H1 (cell line): Measurements from ENCODE around the gene HP1BP3. TPM values are rescaled to one million over a fixed set of nuclear protein-coding genes. Genes with fewer than 3 reads are reported as not detected.

Source experiments
- CTCF ChIA-PET: fragments of 300-600 bp; sonication (Branson Sonifier 250); formaldehyde crosslinking; loops from one replicate; lab custom pipeline; 2021; ENCODE audit not compliant: partially characterized antibody; lab: Charles Lee
- POLR2A ChIA-PET: fragments of 300-600 bp; sonication (Branson Sonifier 250); formaldehyde crosslinking; loops from one replicate; lab custom pipeline; 2021; ENCODE audit warnings: inconsistent platforms; ENCODE audit not compliant: partially characterized antibody; lab: Charles Lee
- DNase-seq, 2 experiments: peaks; one replicate each; pipeline versions ENCODE4 v3.0.0 to v3.0.0-alpha.2; 2010 to 2022; ENCODE audit warnings: low spot score in 2 of 2, low read depth in 1 of 2, mixed read lengths in 1 of 2
- FAIRE-seq: peaks from 2 replicates; lab custom pipeline; 2011; peaks lifted over from hg19 to GRCh38; lab: Jason Lieb, UNC
- H2AFZ ChIP-seq: 2 replicates; pipeline ENCODE4 v1.8.1; 2012; ENCODE audit warnings: low read length, inconsistent platforms
- H2AK5ac ChIP-seq: 2 replicates; pipeline ENCODE4 v1.6.1; 2013; ENCODE audit warnings: low read depth, low read length
- H2BK120ac ChIP-seq: replicated peaks from 2 replicates; pipeline ENCODE3; 2013; ENCODE audit warnings: low read depth, low read length, inconsistent platforms
- H2BK12ac ChIP-seq: 2 replicates; pipeline ENCODE4 v1.6.1; 2013; ENCODE audit warnings: low read depth, low read length
- H2BK15ac ChIP-seq: 2 replicates; pipeline ENCODE4 v1.6.1; 2013; ENCODE audit warnings: low read length
- H2BK20ac ChIP-seq: 2 replicates; pipeline ENCODE4 v1.6.1; 2013; ENCODE audit warnings: low read length
- H2BK5ac ChIP-seq: 2 replicates; pipeline ENCODE4 v1.6.1; 2013; ENCODE audit warnings: low read depth, low read length
- H3K14ac ChIP-seq: 2 replicates; pipeline ENCODE4 v1.6.1; 2013; ENCODE audit warnings: inconsistent platforms; ENCODE audit not compliant: insufficient read length
- H3K18ac ChIP-seq: 2 replicates; pipeline ENCODE4 v1.6.1; 2013; ENCODE audit warnings: low read length; ENCODE audit errors: extremely low read depth
- H3K23ac ChIP-seq: 2 replicates; pipeline ENCODE4 v1.6.1; 2013; ENCODE audit warnings: inconsistent platforms; ENCODE audit not compliant: insufficient read length
- H3K23me2 ChIP-seq: 2 replicates; pipeline ENCODE4 v1.6.1; 2013; ENCODE audit warnings: low read depth, low read length
- H3K27ac ChIP-seq: 2 replicates; pipeline ENCODE4 v1.6.1; 2011; ENCODE audit warnings: low read depth, low read length, inconsistent platforms
- H3K27me3 ChIP-seq, 4 experiments: replicated peaks in 1 of 4; 1 replicate in 1 of 4; 2 replicates in 3 of 4; pipeline versions ENCODE4 v1.6.1 to v1.8.1; 2011 to 2013; ENCODE audit warnings: low read length in 3 of 4, mild to moderate bottlenecking in 3 of 4, inconsistent platforms in 2 of 4, mixed read lengths in 2 of 4, moderate library complexity in 1 of 4; ENCODE audit not compliant: control insufficient read depth in 3 of 4, insufficient read depth in 3 of 4; ENCODE audit errors: extremely low read depth in 1 of 4
- H3K36me3 ChIP-seq, 4 experiments: 2 replicates each; pipeline versions ENCODE4 v1.6.1 to v1.8.1; 2011 to 2013; ENCODE audit warnings: mild to moderate bottlenecking in 4 of 4, low read length in 3 of 4, moderate library complexity in 2 of 4, control low read depth in 1 of 4, inconsistent platforms in 1 of 4; ENCODE audit not compliant: insufficient read depth in 4 of 4, control insufficient read depth in 2 of 4
- H3K4ac ChIP-seq: replicated peaks from 2 replicates; pipeline ENCODE3; 2013; ENCODE audit warnings: low read length, low read depth, mixed read lengths, inconsistent platforms; ENCODE audit not compliant: insufficient read length
- H3K4me1 ChIP-seq, 4 experiments: replicated peaks in 1 of 4; 1 replicate in 1 of 4; 2 replicates in 3 of 4; pipeline versions ENCODE4 v1.6.1 to v1.8.1; 2011 to 2013; ENCODE audit warnings: low read length in 3 of 4, inconsistent platforms in 2 of 4, mixed read lengths in 1 of 4; ENCODE audit not compliant: insufficient read depth in 4 of 4, control insufficient read depth in 3 of 4
- H3K4me2 ChIP-seq, 2 experiments: 2 replicates each; pipeline versions ENCODE4 v1.6.1 to v1.8.1; 2011 to 2013; ENCODE audit warnings: low read depth in 2 of 2, low read length in 2 of 2, control low read depth in 1 of 2, inconsistent platforms in 1 of 2, mild to moderate bottlenecking in 1 of 2; ENCODE audit not compliant: insufficient read depth in 1 of 2
- H3K4me3 ChIP-seq, 4 experiments: fragments of 200-600, 300-600 bp in 1 of 4; sonication (generic), shearing (Covaris generic), sonication (Bioruptor Twin) in 1 of 4; 2 replicates each; pipeline versions ENCODE4 v1.5.1 to v1.8.1; 2011 to 2016; ENCODE audit warnings: low read length in 4 of 4, low read depth in 3 of 4, control low read depth in 2 of 4, inconsistent platforms in 2 of 4, mild to moderate bottlenecking in 2 of 4, mixed read lengths in 1 of 4, moderate library complexity in 1 of 4; ENCODE audit not compliant: insufficient read depth in 2 of 4; ENCODE audit errors: extremely low read depth in 1 of 4
- H3K56ac ChIP-seq: replicated peaks from 2 replicates; pipeline ENCODE3; 2013; ENCODE audit warnings: low read depth, mild to moderate bottlenecking, mixed read lengths, low read length, inconsistent platforms; ENCODE audit not compliant: insufficient read length
- H3K79me1 ChIP-seq: 2 replicates; pipeline ENCODE4 v1.6.1; 2013; ENCODE audit warnings: low read depth, low read length, control low read depth
- H3K79me2 ChIP-seq, 2 experiments: 2 replicates each; pipeline versions ENCODE4 v1.6.1 to v1.8.1; 2012 to 2013; ENCODE audit warnings: low read length in 2 of 2, mild to moderate bottlenecking in 2 of 2, inconsistent platforms in 1 of 2; ENCODE audit not compliant: insufficient read depth in 2 of 2, control insufficient read depth in 1 of 2
- H3K9ac ChIP-seq, 4 experiments: replicated peaks in 1 of 4; 1 replicate in 1 of 4; 2 replicates in 3 of 4; pipeline versions ENCODE4 v1.6.1 to v1.8.1; 2011 to 2013; ENCODE audit warnings: low read depth in 3 of 4, low read length in 3 of 4, control low read depth in 2 of 4, mild to moderate bottlenecking in 2 of 4, moderate library complexity in 2 of 4, inconsistent platforms in 1 of 4; ENCODE audit errors: extremely low read depth in 1 of 4
- H3K9me3 ChIP-seq, 2 experiments: 2 replicates each; pipeline versions ENCODE4 v1.6.1 to v1.8.1; 2012 to 2013; ENCODE audit warnings: mild to moderate bottlenecking in 2 of 2, moderate library complexity in 2 of 2, control low read depth in 1 of 2, inconsistent platforms in 1 of 2, low read depth in 1 of 2, low read length in 1 of 2, mixed read lengths in 1 of 2; ENCODE audit not compliant: insufficient read depth in 2 of 2
- H4K20me1 ChIP-seq, 2 experiments: replicated peaks in 1 of 2; 2 replicates each; pipeline versions ENCODE3 to v1.8.1; 2011 to 2013; ENCODE audit warnings: inconsistent platforms in 2 of 2, low read length in 2 of 2, mild to moderate bottlenecking in 1 of 2; ENCODE audit not compliant: insufficient read depth in 2 of 2, control insufficient read depth in 1 of 2
- H4K5ac ChIP-seq: 2 replicates; pipeline ENCODE4 v1.6.1; 2013; ENCODE audit warnings: low read length, low read depth, mixed read lengths, inconsistent platforms; ENCODE audit not compliant: insufficient read length
- H4K8ac ChIP-seq: 2 replicates; pipeline ENCODE4 v1.8.0; 2013; ENCODE audit warnings: mild to moderate bottlenecking, moderate library complexity, low read length, inconsistent platforms; ENCODE audit not compliant: insufficient read depth; ENCODE audit errors: extremely low read depth
- H4K91ac ChIP-seq: replicated peaks from 2 replicates; pipeline ENCODE3; 2013; ENCODE audit warnings: low read length, mixed read lengths, inconsistent platforms; ENCODE audit not compliant: insufficient read length
- CHD1 ChIP-seq: IDR thresholded peaks from 2 replicates; pipeline ENCODE4 v1.6.1; 2012; ENCODE audit warnings: low read depth, low read length, improper control_type of control experiment
- CTBP2 ChIP-seq: IDR thresholded peaks from 2 replicates; pipeline ENCODE4 v1.7.0; 2011; ENCODE audit warnings: borderline replicate concordance, mild to moderate bottlenecking, moderate library complexity, mixed read lengths, low read length; ENCODE audit not compliant: insufficient read depth, insufficient read length
- JUN ChIP-seq: IDR thresholded peaks from 2 replicates; pipeline ENCODE4 v1.6.1; 2011; ENCODE audit warnings: low read depth, mild to moderate bottlenecking, improper control_type of control experiment, low read length
- KDM1A ChIP-seq: fragments of 200-600, 300-600 bp; sonication (generic); IDR thresholded peaks from 2 replicates; pipeline ENCODE4 v1.7.1; 2016; ENCODE audit warnings: mild to moderate bottlenecking, low read length, borderline replicate concordance
- KDM5A ChIP-seq: fragments of 200-600 bp; IDR thresholded peaks from 2 replicates; pipeline ENCODE4 v1.7.1; 2012; ENCODE audit warnings: mild to moderate bottlenecking, low read length, inconsistent platforms, mixed read lengths
- POU5F1 ChIP-seq: IDR thresholded peaks from 2 replicates; pipeline ENCODE4 v1.6.1; 2011; ENCODE audit warnings: low read depth, mild to moderate bottlenecking, low read length, moderate library complexity
- RNF2 ChIP-seq: fragments of 200-900, 300-1000 bp; sonication (generic); IDR thresholded peaks from 2 replicates; pipeline ENCODE4 v1.7.1; 2016; ENCODE audit warnings: borderline replicate concordance, low read depth, mild to moderate bottlenecking, antibody characterized with exemption, low read length; ENCODE audit not compliant: poor library complexity, severe bottlenecking; ENCODE audit errors: missing control alignments
- RXRA ChIP-seq: IDR thresholded peaks from 2 replicates; pipeline ENCODE4 v1.6.1; 2011; ENCODE audit warnings: low read depth, mild to moderate bottlenecking, low read length, moderate library complexity; ENCODE audit not compliant: insufficient read depth
- USF2 ChIP-seq: IDR thresholded peaks from 2 replicates; pipeline ENCODE4 v1.6.1; 2011; ENCODE audit warnings: low read length, improper control_type of control experiment
- WGBS, 2 experiments: shearing (Covaris generic) in 1 of 2; methylation state at CpG; one replicate each; pipeline versions ENCODE4 v1.1.6 to v1.1.7; 2013 to 2015; ENCODE audit warnings: low lambda C conversion rate in 2 of 2, mixed read lengths in 2 of 2, inconsistent platforms in 1 of 2, low coverage in 1 of 2, missing lambda C conversion rate in 1 of 2; ENCODE audit not compliant: insufficient replicate concordance in 2 of 2, insufficient coverage in 1 of 2, insufficient read length in 1 of 2; ENCODE audit errors: extremely low coverage in 1 of 2, missing lambda C conversion rate in 1 of 2; 5-methylcytosine and 5-hydroxymethylcytosine counted together
- polyA plus RNA-seq, 7 experiments: library from polyadenylated mRNA; depleted of rRNA in 3 of 7; stranded (reverse) in 5 of 7; unstranded in 2 of 7; fragments of >200 nt in 5 of 7; fragments of 200-250 nt in 2 of 7; gene quantifications; 1 replicate in 5 of 7; 2 replicates in 1 of 7; 4 replicates in 1 of 7; pipeline versions ENCODE4 v1.2.1 to v1.2.3, GENCODE V29; 2011 to 2013; ENCODE audit warnings: missing spikeins in 2 of 7, mixed read lengths in 2 of 7
- total RNA-seq: library from RNA; stranded (reverse); fragmentation: NEBNext Ultra II Directional; extraction: Animal tissue kit (Norgen Biotek cat#: 25700); gene quantifications from 2 replicates; pipeline ENCODE4 v1.2.1, GENCODE V29; 2021

Gene HP1BP3
- total and polyA plus RNA-seq, 2 of the 8 experiments (the other 6 are each of a cell fraction or from before 2014, with no cell fraction given): 47.4 to 125 TPM

GRCh38 chr1:20724364-20725188 is 62.5 kb downstream of the HP1BP3 start:
- CTCF ChIA-PET: interaction anchor here (0.6 to 8.9 kb wide), 6 partner anchors 9 to 234 kb away, joined by 3 to 82 read pairs (median 3); no protein-coding TSS in a partner anchor
- Histone ChIP-seq H2AK5ac (no peak overlapping the region), H3K9ac (no peak overlapping the region), H3K14ac (no peak overlapping the region), H4K8ac (peak overlapping the region; percentile 18), H3K23me2 (no peaks in the 10 kb centered on the region), H2BK5ac (no peak overlapping the region), H3K9me3 (no peaks in the 10 kb centered on the region), H4K5ac (no peak overlapping the region), H3K36me3 (no peaks in the 10 kb centered on the region), H3K79me1 (no peaks in the 10 kb centered on the region), H4K20me1 (peaks cover 0 to 5% of the 10 kb centered on the region in 2 experiments), H3K27me3 (peaks cover 0 to 2% (median 0%) of the 10 kb centered on the region in 4 experiments; a peak in 3 of 7 replicates), H2AFZ (no peak overlapping the region), H3K4ac (no peak overlapping the region), H2BK15ac (no peak overlapping the region), H3K79me2 (no peaks in the 10 kb centered on the region; a peak in 1 of 4 replicates), H3K18ac (no peak overlapping the region), H2BK12ac (no peak overlapping the region), H2BK120ac (no peak overlapping the region), H3K4me3 (no peak overlapping the region), H3K27ac (no peak overlapping the region), H2BK20ac (no peak overlapping the region), H3K23ac (no peak overlapping the region), H3K4me2 (no peak overlapping the region), H3K4me1 (peaks cover 0 to 25% (median 21%) of the 10 kb centered on the region in 4 experiments; a peak in 6 of 7 replicates), H3K56ac (no peak overlapping the region), H4K91ac (no peak overlapping the region)
- POLR2A ChIA-PET: interaction anchor here (0.6 to 1.2 kb wide), 4 partner anchors 9 to 67 kb away, joined by 3 to 4 read pairs (median 3); no protein-coding TSS in a partner anchor
- no peak for DNase-seq
- 92% methylated on average over 17 of the region's 17 CpGs; no CpG with 5 or more reads in 1 of the 2 experiments for WGBS, 2 experiments
- no peak for FAIRE-seq
- TF ChIP-seq JUN (no peak), CTBP2 (no peak), POU5F1 (no peak), KDM1A (no peak), CHD1 (no peak), KDM5A (no peak), RXRA (no peak), RNF2 (no peak), USF2 (no peak)
